A549 (cell line): ENCODE measurements around the gene LGALS3BP. TPM values are rescaled to one million over a fixed set of nuclear protein-coding genes. Genes with fewer than 3 reads are reported as not detected.

Source experiments
- ATAC-seq, 2 experiments: fragments of 200-7000 bp in 1 of 2; fragments of >200 bp in 1 of 2; cut with Nextera tagmentation in 1 of 2; cut with Tn5 transposase in 1 of 2; 3 replicates each; pipeline versions ENCODE4 v1.8.0 to v1.9.1; 2018 to 2020; ENCODE audit warnings: mild to moderate bottlenecking in 1 of 2, moderate library complexity in 1 of 2
- CTCF ChIA-PET: fragments of 300-600 bp; sonication (Branson Sonifier 250); formaldehyde crosslinking; extraction: SDS; loops from one replicate; lab custom pipeline; 2021; ENCODE audit warnings: antibody characterized with exemption, inconsistent platforms; lab: Yijun Ruan, JAX
- POLR2A ChIA-PET: fragments of 350-600 bp; formaldehyde crosslinking; extraction: SDS; loops from one replicate; lab custom pipeline; 2021; ENCODE audit warnings: antibody characterized with exemption, inconsistent platforms; lab: Yijun Ruan, JAX
- DNase-seq, 2 experiments: peaks; one replicate each; pipeline versions ENCODE4 v3.0.0 to v3.0.0-alpha.2; 2011 to 2016; ENCODE audit warnings: low read depth in 1 of 2, low spot score in 1 of 2
- FAIRE-seq: peaks from 2 replicates; lab custom pipeline; 2011; peaks lifted over from hg19 to GRCh38; lab: Jason Lieb, UNC
- H3K27ac ChIP-seq, 2 experiments: fragments of >200 bp; sonication (Bioruptor Twin); formaldehyde crosslinking; 3 replicates each; pipeline ENCODE4 v1.5.1; 2016 to 2017
- H3K4me1 ChIP-seq: fragments of >200 bp; sonication (Bioruptor Twin); formaldehyde crosslinking; 3 replicates; pipeline ENCODE4 v1.6.1; 2016
- H3K4me2 ChIP-seq: fragments of >200 bp; sonication (Bioruptor Twin); formaldehyde crosslinking; 3 replicates; pipeline ENCODE4 v1.6.1; 2016
- H3K4me3 ChIP-seq: fragments of >200 bp; sonication (Bioruptor Twin); formaldehyde crosslinking; 3 replicates; pipeline ENCODE4 v1.5.1; 2016
- H3K9me3 ChIP-seq: fragments of >200 bp; sonication (Bioruptor Twin); formaldehyde crosslinking; 3 replicates; pipeline ENCODE4 v1.6.1; 2016
- CHD2 ChIP-seq: fragments of 150-350 bp; IDR thresholded peaks from 2 replicates; pipeline ENCODE4 v1.6.1; 2014; ENCODE audit warnings: low read length; ENCODE audit not compliant: partially characterized antibody
- FOSB ChIP-seq: fragments of 250-450 bp; sonication (Bioruptor Pico); IDR thresholded peaks from 2 replicates; pipeline ENCODE4 v1.5.0; 2020; ENCODE audit warnings: mild to moderate bottlenecking, moderate library complexity
- FOSL2 ChIP-seq, 2 experiments: fragments of 450-650 bp in 1 of 2; fragments of >200 bp in 1 of 2; sonication (Bioruptor Twin) in 1 of 2; formaldehyde crosslinking; IDR thresholded peaks; 2 replicates each; pipeline versions ENCODE4 v1.5.0 to v1.6.1; 2016 to 2020; ENCODE audit warnings: mild to moderate bottlenecking in 1 of 2, moderate library complexity in 1 of 2
- HEYL ChIP-seq: fragments of 250-450 bp; sonication (Bioruptor Pico); IDR thresholded peaks from 2 replicates; pipeline ENCODE4 v1.8.0; 2021; ENCODE audit warnings: mild to moderate bottlenecking, moderate library complexity
- HOXA7 ChIP-seq: fragments of 250-450 bp; sonication (Bioruptor Pico); IDR thresholded peaks from 2 replicates; pipeline ENCODE4 v1.5.0; 2020; ENCODE audit warnings: mild to moderate bottlenecking, moderate library complexity
- HOXB5 ChIP-seq: fragments of 250-450 bp; sonication (Bioruptor Pico); IDR thresholded peaks from 2 replicates; pipeline ENCODE4 v1.5.0; 2020; ENCODE audit warnings: mild to moderate bottlenecking, moderate library complexity
- MAFK ChIP-seq: fragments of 450-650 bp; IDR thresholded peaks from 2 replicates; pipeline ENCODE4 v1.6.1; 2014; ENCODE audit not compliant: partially characterized antibody
- NFE2L2 ChIP-seq: fragments of 150-350 bp; conservative IDR thresholded peaks from 2 replicates; pipeline ENCODE4 v1.6.1; 2014; ENCODE audit warnings: low read length
- PHF8 ChIP-seq: fragments of 200-600 bp; sonication (generic); IDR thresholded peaks from 2 replicates; pipeline ENCODE4 v1.6.1; 2016; ENCODE audit warnings: low read depth, mild to moderate bottlenecking, antibody characterized with exemption, moderate library complexity, borderline replicate concordance
- POLR2AphosphoS2 ChIP-seq: conservative IDR thresholded peaks from 2 replicates; pipeline ENCODE4 v1.6.1; 2012; ENCODE audit warnings: low read length, improper control_type of control experiment, inconsistent platforms
- SMC3 ChIP-seq: fragments of >200 bp; sonication (Bioruptor Twin); formaldehyde crosslinking; IDR thresholded peaks from 3 replicates; pipeline ENCODE4 v1.6.1; 2018; ENCODE audit warnings: inconsistent platforms
- TP53 ChIP-seq: fragments of 250-450 bp; sonication (Bioruptor Pico); IDR thresholded peaks from 2 replicates; pipeline ENCODE4 v1.5.0; 2021; ENCODE audit warnings: mild to moderate bottlenecking, moderate library complexity
- ZC3H11A ChIP-seq: fragments of 450-650 bp; IDR thresholded peaks from 2 replicates; pipeline ENCODE4 v1.6.1; 2014; ENCODE audit warnings: antibody characterized with exemption, mild to moderate bottlenecking
- ZFP36 ChIP-seq: fragments of 450-650 bp; IDR thresholded peaks from 2 replicates; pipeline ENCODE4 v1.6.1; 2014; ENCODE audit warnings: borderline replicate concordance; ENCODE audit not compliant: partially characterized antibody
- ZNF302 ChIP-seq: fragments of 250-450 bp; sonication (Bioruptor Pico); IDR thresholded peaks from 2 replicates; pipeline ENCODE4 v1.9.0; 2021; ENCODE audit warnings: inconsistent platforms, mild to moderate bottlenecking, moderate library complexity
- WGBS: methylation state at CpG from one replicate; pipeline ENCODE4 v1.1.6; 2017; ENCODE audit errors: missing lambda C conversion rate; 5-methylcytosine and 5-hydroxymethylcytosine counted together
- polyA plus RNA-seq, 4 experiments: library from polyadenylated mRNA; depleted of rRNA in 3 of 4; stranded (reverse); fragments of >200 nt; fragmentation: RNase III in 1 of 4; extraction: RNeasy Plus Mini Kit Qiagen cat#74134 plus additional on column Dnase treatment in 1 of 4; gene quantifications; 2 replicates in 3 of 4; 3 replicates in 1 of 4; pipeline ENCODE4 v1.2.3, GENCODE V29; 2011 to 2017
- TF ChIP-seq, protein P1 (sequence below): fragments of 250-450 bp; sonication (Bioruptor Pico); IDR thresholded peaks from 2 replicates; pipeline ENCODE4 v1.5.0; 2020; ENCODE audit warnings: low read depth, mild to moderate bottlenecking, moderate library complexity
- TF ChIP-seq, protein P2 (sequence below): IDR thresholded peaks from 2 replicates; pipeline ENCODE4 v1.6.1; 2012
- TF ChIP-seq, protein P3 (sequence below): fragments of >200 bp; sonication (Bioruptor Twin); formaldehyde crosslinking; IDR thresholded peaks from 2 replicates; pipeline ENCODE4 v1.6.1; 2016
- TF ChIP-seq, protein P4 (sequence below): fragments of >200 bp; sonication (Bioruptor Twin); formaldehyde crosslinking; IDR thresholded peaks from 3 replicates; pipeline ENCODE4 v1.6.1; 2016

LGALS3BP gene
- polyA plus RNA-seq, 2 of the 4 experiments (the other 2 are of a cell fraction) = 28.3 to 60.0 TPM

DNA sequence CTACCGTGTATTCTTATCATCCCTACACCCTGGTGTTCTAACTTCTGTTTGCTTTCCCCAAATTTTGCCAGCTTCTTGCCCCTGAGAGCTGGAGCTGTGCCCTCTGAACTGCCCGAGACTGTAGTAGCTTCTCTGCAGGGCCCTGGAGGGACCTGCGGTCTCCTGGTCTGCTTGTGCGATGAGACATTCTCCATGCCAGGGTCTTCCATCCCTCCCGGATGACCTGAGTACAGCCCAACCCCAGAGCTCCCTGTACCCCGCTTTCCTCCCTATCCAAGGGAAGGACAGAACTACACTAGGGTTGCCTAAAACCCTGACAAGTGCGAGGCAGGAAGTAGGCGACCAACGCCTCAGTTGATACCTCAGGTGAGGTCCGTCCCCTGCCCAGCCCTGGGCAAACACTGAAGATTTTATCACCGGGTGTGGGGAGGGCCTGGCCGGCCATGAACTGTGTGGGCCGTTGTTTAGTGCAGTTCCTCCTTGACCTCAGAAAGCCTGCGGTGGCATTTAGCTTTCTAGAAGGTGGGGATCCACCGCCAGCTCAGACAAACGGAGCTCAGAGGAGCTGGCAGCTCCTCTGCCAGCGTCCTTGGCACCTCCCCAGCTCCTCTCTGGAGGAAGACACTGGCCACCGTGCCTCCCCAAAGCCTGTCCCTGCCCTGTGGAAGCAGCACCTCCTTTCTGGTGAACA, 16.2 kb upstream of the LGALS3BP start:
- DNase-seq = no peak
- TF ChIP-seq, protein P1, sequence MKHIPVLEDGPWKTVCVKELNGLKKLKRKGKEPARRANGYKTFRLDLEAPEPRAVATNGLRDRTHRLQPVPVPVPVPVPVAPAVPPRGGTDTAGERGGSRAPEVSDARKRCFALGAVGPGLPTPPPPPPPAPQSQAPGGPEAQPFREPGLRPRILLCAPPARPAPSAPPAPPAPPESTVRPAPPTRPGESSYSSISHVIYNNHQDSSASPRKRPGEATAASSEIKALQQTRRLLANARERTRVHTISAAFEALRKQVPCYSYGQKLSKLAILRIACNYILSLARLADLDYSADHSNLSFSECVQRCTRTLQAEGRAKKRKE (CRISPR knock-in tag) = no peak
- no peak for TF ChIP-seq ZFP36
- TF ChIP-seq TP53 (CRISPR knock-in tag) = no peak
- TF ChIP-seq, all 56 proteins: peak for 0
- ChIA-PET CTCF (interaction anchor here (0.8 to 8.6 kb wide), 19 partner anchors 8 to 398 kb away, joined by 3 to 63 read pairs (median 5); partner anchors contain the start of gene LGALS3BP), POLR2A (no interaction called here)
- 0 out of 6 replicates have a peak overlapping the region, but pooled peaks of 1 of the 2 experiments have one; percentile 10 for H3K27ac ChIP-seq
- FAIRE-seq (no peak), ATAC-seq (no peak)
- no peaks in the 10 kb centered on the region for H3K9me3 ChIP-seq
- WGBS = 69% methylated on average over 16 of the region's 18 CpGs
- H3K4me2 ChIP-seq = no peak overlapping the region
- no peak overlapping the region for H3K4me3 ChIP-seq
- no peaks in the 10 kb centered on the region; the same call in 2 of the 3 replicates for H3K4me1 ChIP-seq

DNA sequence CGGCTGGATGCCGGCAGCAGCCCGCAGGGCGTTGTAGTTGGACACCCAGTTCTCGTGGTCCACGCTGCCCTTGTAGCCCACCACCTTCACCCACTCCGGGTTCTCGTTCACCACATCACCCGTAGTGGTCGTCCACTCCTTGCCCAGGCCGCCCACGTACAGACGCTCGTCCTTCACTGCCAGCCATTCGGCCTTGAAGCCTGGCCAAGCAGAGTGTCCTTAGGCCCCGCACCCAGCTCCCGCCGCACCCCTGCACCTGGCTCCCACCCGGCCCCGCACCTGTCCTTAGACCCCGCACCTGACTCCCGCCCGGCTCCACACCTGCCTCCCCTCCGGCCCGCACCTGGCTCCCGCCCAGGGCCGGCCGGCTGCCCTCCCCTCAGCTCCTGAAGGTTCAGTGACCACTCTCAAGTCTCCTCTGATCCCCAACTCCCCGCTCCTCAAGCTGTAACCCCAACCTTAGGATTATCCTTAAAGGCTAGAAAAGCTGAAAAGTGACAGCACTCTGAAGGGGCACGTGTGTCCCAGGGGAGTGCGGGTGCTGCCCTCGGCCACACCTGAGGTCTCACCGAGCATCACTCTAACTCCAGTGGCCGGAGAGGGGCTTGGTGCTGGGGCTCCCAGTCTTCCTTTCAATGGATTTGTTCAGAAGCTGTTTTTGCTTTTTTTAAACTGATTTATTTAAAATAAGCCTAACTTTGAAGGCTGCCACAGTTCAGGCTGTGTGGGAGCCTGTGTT, 15.5 kb upstream of the LGALS3BP start:
- no peak for ATAC-seq
- CTCF ChIA-PET = interaction anchor here (0.6 to 8.6 kb wide), 19 partner anchors 9 to 399 kb away, joined by 3 to 63 read pairs (median 5); partner anchors contain the start of gene LGALS3BP

DNA sequence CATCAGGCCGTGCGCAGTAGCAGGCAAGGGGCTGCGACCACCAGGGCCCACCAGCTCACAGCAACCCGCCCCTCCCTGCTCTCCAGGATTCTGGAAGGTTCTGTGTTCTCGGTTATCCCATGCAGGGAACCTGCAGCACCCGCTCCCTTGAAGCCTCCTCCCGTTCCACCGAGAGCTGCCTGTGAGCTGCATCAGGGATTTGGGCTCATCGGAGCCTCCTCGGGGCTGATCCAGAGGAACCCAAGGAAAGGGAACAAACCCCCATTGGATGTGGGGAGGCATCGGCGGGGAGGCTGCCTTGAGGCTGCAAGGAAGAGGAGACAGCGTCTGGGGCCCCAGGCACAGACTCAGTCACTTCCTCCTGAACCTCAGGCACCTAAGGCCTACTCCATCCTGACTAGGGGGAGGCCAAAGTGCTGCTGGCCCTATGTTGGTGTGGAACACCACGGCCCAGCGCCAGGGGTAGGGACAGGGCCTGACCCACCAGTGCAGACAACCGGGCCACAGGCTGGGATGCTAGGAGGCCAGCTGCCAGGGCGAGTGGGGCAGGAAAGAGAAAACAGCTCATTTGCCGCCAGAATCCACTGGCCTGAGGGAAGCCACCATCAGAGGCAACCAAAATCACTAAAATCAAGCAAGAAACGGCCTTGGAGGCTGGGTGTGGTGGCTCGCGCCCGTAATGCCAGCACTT, 14.4 kb upstream of the LGALS3BP start:
- Histone ChIP-seq H3K27ac (no peak overlapping the region), H3K4me3 (no peak overlapping the region), H3K9me3 (no peaks in the 10 kb centered on the region), H3K4me1 (no peaks in the 10 kb centered on the region; the same call in 2 of the 3 replicates), H3K4me2 (no peak overlapping the region)
- 92% methylated on average over 22 of the region's 22 CpGs for WGBS
- FAIRE-seq (no peak), DNase-seq (no peak), ATAC-seq (peak in 1 of 2 experiments; percentile 6; a peak in 2 of 6 replicates)
- POLR2A ChIA-PET = no interaction called here
- CTCF ChIA-PET = interaction anchor here (0.7 to 8.6 kb wide), 35 partner anchors 10 to 394 kb away, joined by 3 to 63 read pairs (median 5); partner anchors contain the start of genes CANT1 and LGALS3BP
- no peak for TF ChIP-seq MAFK
- TF ChIP-seq, protein P2, sequence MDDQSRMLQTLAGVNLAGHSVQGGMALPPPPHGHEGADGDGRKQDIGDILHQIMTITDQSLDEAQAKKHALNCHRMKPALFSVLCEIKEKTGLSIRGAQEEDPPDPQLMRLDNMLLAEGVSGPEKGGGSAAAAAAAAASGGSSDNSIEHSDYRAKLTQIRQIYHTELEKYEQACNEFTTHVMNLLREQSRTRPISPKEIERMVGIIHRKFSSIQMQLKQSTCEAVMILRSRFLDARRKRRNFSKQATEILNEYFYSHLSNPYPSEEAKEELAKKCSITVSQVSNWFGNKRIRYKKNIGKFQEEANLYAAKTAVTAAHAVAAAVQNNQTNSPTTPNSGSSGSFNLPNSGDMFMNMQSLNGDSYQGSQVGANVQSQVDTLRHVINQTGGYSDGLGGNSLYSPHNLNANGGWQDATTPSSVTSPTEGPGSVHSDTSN = no peak
- TF ChIP-seq CHD2 = no peak
- TF ChIP-seq SMC3 = no peak
- TF ChIP-seq TP53 (CRISPR knock-in tag) = no peak
- TF ChIP-seq PHF8 = no peak
- TF ChIP-seq HEYL = no peak
- no peak for TF ChIP-seq HOXA7 (CRISPR knock-in tag)
- TF ChIP-seq POLR2AphosphoS2 = no peak
- no peak for TF ChIP-seq FOSL2 (IDR thresholded peaks at IDR 0.05)
- no peak for TF ChIP-seq FOSL2 (CRISPR knock-in tag; IDR thresholded peaks at IDR 0.05)
- no peak for TF ChIP-seq ZC3H11A
- TF ChIP-seq, protein P3, sequence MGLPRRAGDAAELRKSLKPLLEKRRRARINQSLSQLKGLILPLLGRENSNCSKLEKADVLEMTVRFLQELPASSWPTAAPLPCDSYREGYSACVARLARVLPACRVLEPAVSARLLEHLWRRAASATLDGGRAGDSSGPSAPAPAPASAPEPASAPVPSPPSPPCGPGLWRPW = no peak
- TF ChIP-seq HOXB5 (CRISPR knock-in tag) = no peak
- TF ChIP-seq NFE2L2 = no peak

More for the DNA sequence above, 15.5 kb upstream of the LGALS3BP start:
- FAIRE-seq = no peak
- no peak overlapping the region for H3K4me2 ChIP-seq
- H3K4me1 ChIP-seq = no peaks in the 10 kb centered on the region; the same call in 2 of the 3 replicates
- no peak for TF ChIP-seq FOSB (CRISPR knock-in tag)
- TF ChIP-seq HEYL = no peak
- TF ChIP-seq, protein P4, sequence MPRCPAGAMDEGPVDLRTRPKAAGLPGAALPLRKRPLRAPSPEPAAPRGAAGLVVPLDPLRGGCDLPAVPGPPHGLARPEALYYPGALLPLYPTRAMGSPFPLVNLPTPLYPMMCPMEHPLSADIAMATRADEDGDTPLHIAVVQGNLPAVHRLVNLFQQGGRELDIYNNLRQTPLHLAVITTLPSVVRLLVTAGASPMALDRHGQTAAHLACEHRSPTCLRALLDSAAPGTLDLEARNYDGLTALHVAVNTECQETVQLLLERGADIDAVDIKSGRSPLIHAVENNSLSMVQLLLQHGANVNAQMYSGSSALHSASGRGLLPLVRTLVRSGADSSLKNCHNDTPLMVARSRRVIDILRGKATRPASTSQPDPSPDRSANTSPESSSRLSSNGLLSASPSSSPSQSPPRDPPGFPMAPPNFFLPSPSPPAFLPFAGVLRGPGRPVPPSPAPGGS = no peak
- no peak for TF ChIP-seq ZNF302 (CRISPR knock-in tag)
- TF ChIP-seq, all 56 proteins: peak for 0
- Histone ChIP-seq H3K9me3 (no peaks in the 10 kb centered on the region), H3K27ac (no peak overlapping the region), H3K4me3 (no peak overlapping the region)
- DNase-seq = no peak
- POLR2A ChIA-PET = no interaction called here
- 95% methylated on average over 33 of the region's 34 CpGs for WGBS
